Epithelial cell of esophagus (primary cell): Measurements from ENCODE around the gene C3orf20.

Experiments
- DNase-seq: peaks from one replicate; pipeline ENCODE4 v3.0.0; 2010; ENCODE audit warnings: low read depth
- H3K4me3 ChIP-seq: 2 replicates; pipeline ENCODE4 v1.5.1; 2011; ENCODE audit warnings: mild to moderate bottlenecking, low read length, control low read depth
- CTCF ChIP-seq: IDR thresholded peaks from 2 replicates; pipeline ENCODE4 v1.5.1; 2011; ENCODE audit warnings: low read depth, mild to moderate bottlenecking, low read length, control low read depth, inconsistent platforms; ENCODE audit not compliant: insufficient read depth; ENCODE audit errors: missing control alignments

The C3orf20 gene

GRCh38 chr3:14725564-14726440 lies 50.9 kb downstream of the C3orf20 start:
- H3K4me3 ChIP-seq, result no peak overlapping the region
- DNase-seq, result no peak
- TF ChIP-seq CTCF, result no peak

DNA sequence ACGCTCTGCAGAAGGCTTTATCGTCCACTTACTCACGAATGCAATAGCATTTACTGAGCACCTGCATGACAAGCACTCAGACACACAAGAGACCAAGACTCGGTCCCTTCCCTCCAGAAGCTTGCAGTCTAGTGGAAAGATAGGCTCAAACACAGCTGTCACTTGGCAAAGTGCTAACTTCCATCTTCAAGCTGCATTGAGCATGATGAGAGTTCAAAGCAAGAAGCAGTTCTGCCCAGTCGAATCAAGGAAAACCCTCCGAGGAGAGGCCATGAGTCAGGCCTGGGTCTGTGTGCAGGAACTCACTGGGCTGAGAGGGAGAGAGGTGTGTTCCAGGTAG lies 51.5 kb downstream of the C3orf20 start:
- no peak overlapping the region for H3K4me3 ChIP-seq
- no peak for TF ChIP-seq CTCF
- DNase-seq, result no peak

DNA sequence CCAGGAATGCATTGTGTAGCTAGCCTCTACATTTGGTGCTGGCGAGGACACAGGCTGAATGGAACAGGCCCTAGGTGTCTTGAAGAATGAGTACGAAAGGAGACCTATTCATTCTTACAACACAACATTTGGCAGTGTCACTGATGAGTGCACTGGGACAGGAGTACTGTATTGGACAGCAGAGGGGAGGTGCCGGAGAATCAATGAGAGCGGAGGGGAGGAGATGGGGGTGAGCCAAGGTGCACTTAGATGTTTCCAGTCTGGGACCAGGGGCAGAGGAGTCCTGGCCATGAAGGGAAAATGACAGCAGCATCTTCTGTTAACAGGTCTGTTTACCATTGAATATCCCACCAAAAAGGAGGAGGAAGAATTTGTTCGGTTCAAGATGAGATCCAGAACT lies 53.2 kb downstream of the C3orf20 start:
- DNase-seq, result no peak
- no peak overlapping the region for H3K4me3 ChIP-seq
- no peak for TF ChIP-seq CTCF

DNA sequence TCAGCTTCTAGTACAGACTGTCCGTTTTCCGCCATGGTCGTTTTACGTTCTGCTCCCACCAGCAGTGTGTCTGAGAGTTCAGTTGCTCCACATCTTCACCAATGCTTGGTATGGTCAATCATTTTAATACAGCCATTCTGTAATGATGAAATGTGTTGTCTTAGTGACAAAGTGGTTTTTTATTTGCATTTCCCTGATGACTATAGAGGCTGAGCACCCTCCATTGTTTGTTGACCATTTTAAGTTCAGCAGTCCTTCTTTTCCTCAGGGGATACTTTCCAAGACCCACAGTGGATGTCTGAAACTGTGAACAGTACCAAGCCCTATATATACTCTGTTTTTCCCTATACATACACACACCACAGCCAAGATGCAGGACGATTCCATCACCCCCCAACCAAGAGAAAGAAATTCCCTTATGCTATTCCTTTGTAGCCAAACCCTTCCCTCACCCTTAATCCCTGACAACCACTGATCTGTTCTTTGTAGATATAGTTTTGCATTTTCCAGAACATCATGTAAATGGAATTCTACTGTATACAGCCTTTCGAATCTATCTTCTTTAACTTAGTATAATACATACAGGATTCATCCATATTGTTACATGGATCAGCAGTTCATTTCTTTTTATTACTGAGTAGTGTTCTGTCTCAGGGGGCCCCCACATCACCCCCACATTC lies 55.9 kb downstream of the C3orf20 start:
- no peak for TF ChIP-seq CTCF
- no peak overlapping the region for H3K4me3 ChIP-seq
- DNase-seq, result no peak

- TF ChIP-seq CTCF, result no peak
- H3K4me3 ChIP-seq, result no peak overlapping the region
- no peak for DNase-seq
Observed at GRCh38 chr3:14740983-14741382, 66.0 kb downstream of the C3orf20 start.

DNA sequence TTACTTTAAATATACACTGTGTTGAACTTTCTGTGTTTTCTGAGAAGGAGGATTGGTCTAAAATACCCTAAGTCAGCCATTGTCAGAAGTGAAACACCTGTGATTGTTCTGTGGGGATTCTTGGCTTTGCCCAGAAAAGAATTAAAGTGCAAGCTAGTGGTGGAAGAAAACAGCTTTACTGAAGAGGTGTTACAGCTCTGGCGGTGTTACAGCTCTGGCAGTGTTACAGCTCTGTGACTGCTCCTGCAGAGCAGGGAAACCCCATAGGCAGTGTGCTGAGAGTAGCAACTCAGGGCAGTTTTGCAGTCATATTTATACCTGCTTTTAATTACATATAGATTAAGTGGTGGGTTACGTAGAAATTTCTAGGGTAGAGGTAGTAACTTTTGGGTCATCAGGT lies 66.6 kb downstream of the C3orf20 start:
- H3K4me3 ChIP-seq, result no peak overlapping the region
- no peak for TF ChIP-seq CTCF
- no peak for DNase-seq

DNA sequence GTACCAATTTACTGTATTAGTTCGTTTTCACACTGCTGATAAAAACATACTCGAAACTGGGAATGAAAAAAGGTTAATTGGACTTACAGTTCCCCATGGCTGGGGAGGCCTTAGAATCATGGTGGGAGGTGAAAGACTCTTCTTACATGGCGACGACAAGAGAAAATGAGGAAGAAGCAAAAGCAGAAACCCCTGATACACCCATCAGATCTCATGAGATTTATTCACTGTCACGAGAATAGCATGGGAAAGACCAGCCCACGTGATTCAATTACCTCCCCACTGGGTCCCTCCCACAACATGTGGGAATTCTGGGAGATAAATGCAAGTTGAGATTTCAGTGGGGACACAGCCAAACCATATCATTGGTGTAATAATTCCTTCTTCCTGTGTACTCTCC lies 69.6 kb downstream of the C3orf20 start:
- TF ChIP-seq CTCF, result no peak
- DNase-seq, result no peak
- H3K4me3 ChIP-seq, result no peak overlapping the region
